GM18909 (cell line): Measurements from ENCODE around the gene RAD9A.

Experiments
- ATAC-seq: cut with Tn5 transposase; IDR thresholded peaks from one replicate; pipeline ENCODE4 v1.9.1; 2021; ENCODE audit warnings: mild to moderate bottlenecking; ENCODE audit not compliant: unreplicated experiment, poor library complexity

The RAD9A gene

GRCh38 chr11:67373648-67374570 lies 17.9 kb upstream of the RAD9A start:
- no peak for ATAC-seq

- no peak for ATAC-seq
These were observed 17.1 kb upstream of the RAD9A start for GRCh38 chr11:67374571-67375281.

GRCh38 chr11:67375320-67376055 lies 16.3 kb upstream of the RAD9A start:
- ATAC-seq = no peak

GRCh38 chr11:67376063-67376820 lies 15.5 kb upstream of the RAD9A start:
- no peak for ATAC-seq

- ATAC-seq = no peak
These were observed 14.6 kb upstream of the RAD9A start for GRCh38 chr11:67376873-67377808.

- no peak for ATAC-seq
These were observed 13.2 kb upstream of the RAD9A start for GRCh38 chr11:67378544-67378943.

GRCh38 chr11:67379061-67380058 lies 12.4 kb upstream of the RAD9A start:
- ATAC-seq = no peak

GRCh38 chr11:67381244-67381972 lies 10.4 kb upstream of the RAD9A start:
- no peak for ATAC-seq

GRCh38 chr11:67382276-67383136 lies 9.3 kb upstream of the RAD9A start:
- no peak for ATAC-seq

GRCh38 chr11:67384851-67385366 lies 6.9 kb upstream of the RAD9A start:
- ATAC-seq = no peak

GRCh38 chr11:67387069-67387468 lies 4.7 kb upstream of the RAD9A start:
- ATAC-seq = no peak

- ATAC-seq = no peak
These were observed 4.3 kb upstream of the RAD9A start for GRCh38 chr11:67387518-67387917.

GRCh38 chr11:67389477-67389876 lies 2.3 kb upstream of the RAD9A start:
- ATAC-seq = no peak

- no peak for ATAC-seq
These were observed 861 bp upstream of the RAD9A start for GRCh38 chr11:67390947-67391303.

GRCh38 chr11:67392183-67392715 lies 463 bp downstream of the RAD9A start:
- ATAC-seq = no peak

GRCh38 chr11:67393437-67393836 lies 1.7 kb downstream of the RAD9A start:
- no peak for ATAC-seq
